GM12878 (cell line): Measurements from ENCODE around the gene S100A14.

Source experiments
- BACH1 ChIP-seq: fragments of 450-650 bp; IDR thresholded peaks from 2 replicates; pipeline ENCODE4 v1.6.1; 2017; ENCODE audit warnings: mild to moderate bottlenecking, borderline replicate concordance
- CHD2 ChIP-seq: IDR thresholded peaks from 2 replicates; pipeline ENCODE4 v1.6.1; 2011; ENCODE audit warnings: low read depth, low read length, improper control_type of control experiment, borderline replicate concordance
- CTCF ChIP-seq, 3 experiments: IDR thresholded peaks in 2 of 3; conservative IDR thresholded peaks in 1 of 3; 2 replicates each; pipeline ENCODE4 v1.5.1; 2011; ENCODE audit warnings: low read depth in 3 of 3, low read length in 3 of 3, mild to moderate bottlenecking in 3 of 3, control low read depth in 2 of 3, moderate library complexity in 2 of 3, inconsistent platforms in 1 of 3, mixed read lengths in 1 of 3; ENCODE audit not compliant: control insufficient read depth in 2 of 3, insufficient read depth in 1 of 3; ENCODE audit errors: extremely low read depth in 1 of 3
- EP300 ChIP-seq, 2 experiments: fragments of 150-350 bp in 1 of 2; IDR thresholded peaks; 2 replicates each; pipeline ENCODE4 v1.6.1; 2011 to 2012; ENCODE audit warnings: low read depth in 2 of 2, low read length in 2 of 2, borderline replicate concordance in 1 of 2, improper control_type of control experiment in 1 of 2, inconsistent platforms in 1 of 2; ENCODE audit not compliant: control insufficient read depth in 1 of 2
- ESRRA ChIP-seq: IDR thresholded peaks from 2 replicates; pipeline ENCODE4 v1.6.1; 2012; ENCODE audit warnings: mild to moderate bottlenecking, low read length, improper control_type of control experiment
- JUND ChIP-seq: IDR thresholded peaks from 2 replicates; pipeline ENCODE4 v1.6.1; 2012; ENCODE audit warnings: low read depth, mild to moderate bottlenecking, low read length, improper control_type of control experiment, moderate library complexity
- KAT2A ChIP-seq: conservative IDR thresholded peaks from 2 replicates; pipeline ENCODE4 v1.6.1; 2011; ENCODE audit warnings: low read depth, low read length; ENCODE audit not compliant: control insufficient read depth
- KDM1A ChIP-seq: fragments of 200-600 bp; sonication (generic); IDR thresholded peaks from 2 replicates; pipeline ENCODE4 v1.6.1; 2016; ENCODE audit warnings: borderline replicate concordance
- NBN ChIP-seq: fragments of 450-650 bp; IDR thresholded peaks from 2 replicates; pipeline ENCODE4 v1.6.1; 2016
- POLR2A ChIP-seq: IDR thresholded peaks from 2 replicates; pipeline ENCODE4 v1.6.1; 2011; ENCODE audit warnings: low read depth, mild to moderate bottlenecking, low read length
- SIX5 ChIP-seq: IDR thresholded peaks from 2 replicates; pipeline ENCODE4 v1.6.1; 2011; ENCODE audit warnings: mild to moderate bottlenecking, low read depth, low read length, moderate library complexity; ENCODE audit not compliant: severe bottlenecking
- SREBF2 ChIP-seq: IDR thresholded peaks from 2 replicates; pipeline ENCODE4 v1.6.1; 2012; ENCODE audit warnings: mild to moderate bottlenecking, low read length
- ZBTB33 ChIP-seq: fragments of 450-650 bp; IDR thresholded peaks from 2 replicates; pipeline ENCODE4 v1.6.1; 2017; ENCODE audit warnings: mild to moderate bottlenecking
- ZNF24 ChIP-seq: fragments of 450-650 bp; IDR thresholded peaks from 2 replicates; pipeline ENCODE4 v1.6.1; 2017; ENCODE audit warnings: antibody characterized with exemption, mild to moderate bottlenecking

DNA sequence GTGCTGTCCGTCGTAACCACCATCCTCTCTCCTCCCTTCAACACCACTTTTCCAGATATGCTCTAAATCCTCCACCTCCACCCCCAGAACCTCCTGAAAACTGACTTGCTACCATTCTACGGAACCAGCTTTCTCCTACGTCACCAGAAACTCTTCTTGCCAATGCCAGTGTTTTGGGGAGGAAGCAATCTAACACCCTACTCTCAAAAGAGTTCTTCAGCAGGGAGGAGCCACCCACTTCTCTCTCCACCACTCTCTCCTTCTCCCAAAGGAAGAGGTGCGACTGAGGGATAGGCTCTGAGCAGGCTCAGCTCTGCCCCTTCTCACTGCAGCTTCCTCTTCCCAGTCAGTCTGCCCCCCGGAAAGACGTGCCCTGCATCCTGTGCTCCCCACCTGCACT is 44.4 kb downstream of the S100A14 start:
- no peak for TF ChIP-seq KAT2A
- TF ChIP-seq ZNF24, result no peak
- TF ChIP-seq KDM1A, result no peak
- no peak for TF ChIP-seq ZBTB33
- TF ChIP-seq SREBF2, result no peak
- no peak for TF ChIP-seq POLR2A
- TF ChIP-seq CTCF (IDR thresholded peaks at IDR 0.05 in 2 of 3, conservative IDR thresholded peaks at IDR 0.05 in 1 of 3; ENCODE audit: control insufficient read depth in 2 of 3, extremely low read depth in 1 of 3, insufficient read depth in 1 of 3, low read depth in 3 of 3, low read length in 3 of 3), result no peak
- TF ChIP-seq JUND, result no peak
- no peak for TF ChIP-seq ESRRA
- TF ChIP-seq NBN, result no peak
- no peak for TF ChIP-seq EP300 (IDR thresholded peaks at IDR 0.05; ENCODE audit: borderline replicate concordance in 1 of 2, control insufficient read depth in 1 of 2, low read depth in 2 of 2, low read length in 2 of 2)
- TF ChIP-seq CHD2, result no peak
- TF ChIP-seq SIX5, result no peak
- no peak for TF ChIP-seq BACH1
